Urothelium cell line (cell line): ENCODE measurements around the gene PGAP3.

Experiments
- DNase-seq: peaks from one replicate; pipeline ENCODE4 v3.0.0; 2011; ENCODE audit warnings: low spot score, mixed read lengths
- FAIRE-seq: peaks from 2 replicates; lab custom pipeline; 2011; peaks lifted over from hg19 to GRCh38; lab: Jason Lieb, UNC

PGAP3 gene

DNA sequence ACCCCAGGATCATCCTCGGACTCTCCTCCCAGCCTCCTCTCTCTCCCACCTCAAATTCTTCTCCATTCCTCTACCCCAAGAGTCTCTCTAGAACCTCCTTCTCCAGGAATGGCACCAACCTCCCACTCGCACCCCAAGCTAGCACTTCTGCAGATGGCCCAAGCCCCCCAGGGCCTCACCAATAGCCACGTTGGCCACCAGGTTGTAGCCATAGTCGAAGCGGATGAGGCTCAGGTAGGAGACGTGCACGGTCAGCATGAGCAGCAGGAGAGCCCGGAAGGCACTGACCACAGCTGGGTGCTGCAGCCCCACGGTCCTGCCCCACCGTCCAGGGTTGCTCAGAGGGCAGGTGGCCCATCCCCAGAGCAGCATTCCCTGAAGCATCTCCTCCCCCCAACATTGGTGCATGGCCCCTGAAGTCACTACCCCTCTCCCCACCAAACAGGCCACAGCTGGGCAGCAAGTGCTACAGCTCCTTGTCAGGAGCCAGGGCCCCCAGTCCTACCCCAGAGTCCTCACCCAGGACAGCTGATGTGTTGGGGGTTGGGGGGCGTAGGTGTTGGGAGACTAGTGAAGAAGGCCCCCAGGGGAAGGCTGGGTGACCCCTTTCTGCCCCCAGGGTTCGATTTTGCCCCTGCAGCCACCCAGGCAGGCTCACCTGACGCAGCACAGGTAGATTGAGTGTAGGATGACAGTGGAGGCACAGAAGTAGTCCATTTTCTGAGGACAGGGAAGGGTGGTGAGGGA lies 14.3 kb downstream of the PGAP3 start:
- FAIRE-seq, result no peak
- DNase-seq, result no peak

DNA sequence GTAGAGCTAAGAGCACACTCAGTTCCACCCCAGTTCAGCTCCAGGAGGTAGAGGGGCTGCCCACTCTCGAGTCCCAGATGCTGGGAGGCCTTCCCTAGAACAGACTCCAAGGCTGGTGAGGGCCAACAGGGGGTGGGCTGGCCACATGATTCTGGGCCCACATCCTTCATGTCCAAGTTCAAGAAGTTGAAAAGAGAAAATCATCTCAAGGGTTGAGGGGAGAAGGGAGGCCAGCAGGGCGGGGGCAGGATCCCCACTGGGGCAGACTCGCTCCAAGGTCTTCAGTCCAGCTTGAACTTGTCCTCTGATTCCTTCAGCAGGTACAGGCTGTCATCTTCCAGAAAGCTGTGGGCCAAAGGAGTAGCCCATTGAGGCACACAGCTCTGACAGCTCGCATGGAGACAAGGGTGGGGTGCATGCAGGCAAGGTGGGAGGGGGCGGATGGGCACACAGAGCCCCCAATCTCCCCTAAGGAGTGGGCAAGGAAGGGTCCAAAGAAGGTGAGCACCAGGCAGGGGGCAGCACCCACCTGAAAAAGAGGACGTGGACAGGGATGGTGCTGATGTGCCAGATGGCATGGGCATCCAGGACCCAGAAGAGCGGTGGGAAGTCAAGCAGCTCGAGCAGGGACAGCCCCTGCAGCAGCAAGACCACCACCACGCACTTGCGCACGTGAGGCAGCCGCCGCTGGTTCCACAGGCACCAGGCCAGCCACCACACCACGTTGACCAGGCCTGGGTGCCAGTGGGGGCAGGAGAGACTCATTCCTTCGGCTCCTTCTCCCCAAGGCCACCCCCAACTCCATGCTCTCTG lies 15.1 kb downstream of the PGAP3 start:
- peak; percentile 37 for FAIRE-seq
- DNase-seq, result no peak

DNA sequence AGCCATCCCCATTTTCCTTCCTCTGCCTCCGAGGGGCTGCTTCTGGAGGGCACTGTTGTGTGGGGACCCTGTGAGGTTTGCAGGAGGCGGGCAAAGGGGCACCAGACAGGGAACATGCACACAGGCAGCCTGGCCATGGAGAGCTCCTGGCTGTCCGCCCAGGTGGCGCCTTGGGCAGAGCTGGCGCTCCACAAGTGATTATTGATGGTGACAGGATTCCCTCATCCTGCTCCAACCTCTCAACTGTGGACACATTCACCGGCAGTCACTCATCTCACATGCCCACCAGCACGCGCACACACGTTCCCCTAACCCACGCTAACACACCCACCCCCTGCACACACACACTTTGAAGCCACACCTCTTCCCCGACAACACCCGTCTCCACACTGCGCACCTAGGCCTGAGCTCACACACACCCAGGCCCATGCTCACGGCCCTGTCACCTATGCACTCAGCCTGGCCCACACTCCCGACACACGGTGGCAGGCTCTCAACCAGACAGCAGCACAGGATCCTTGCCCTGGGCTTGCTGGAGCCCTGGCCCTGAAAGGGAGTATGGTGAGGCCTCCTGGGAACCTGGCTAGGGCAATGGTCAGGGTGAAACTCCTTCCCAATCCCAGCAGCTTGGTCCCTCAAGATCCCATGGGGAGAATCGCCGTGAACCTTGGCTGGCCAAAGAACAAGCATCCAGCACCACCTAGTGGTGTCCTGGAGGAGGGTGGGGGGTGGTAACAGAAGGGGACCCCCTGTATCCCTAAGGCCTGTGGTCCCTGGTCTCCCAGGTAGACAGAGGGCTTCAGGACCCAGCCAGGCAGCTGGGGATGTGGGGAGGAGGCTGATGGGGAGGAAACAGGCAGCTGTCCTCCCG lies 16.0 kb downstream of the PGAP3 start:
- no peak for DNase-seq
- no peak for FAIRE-seq

DNA sequence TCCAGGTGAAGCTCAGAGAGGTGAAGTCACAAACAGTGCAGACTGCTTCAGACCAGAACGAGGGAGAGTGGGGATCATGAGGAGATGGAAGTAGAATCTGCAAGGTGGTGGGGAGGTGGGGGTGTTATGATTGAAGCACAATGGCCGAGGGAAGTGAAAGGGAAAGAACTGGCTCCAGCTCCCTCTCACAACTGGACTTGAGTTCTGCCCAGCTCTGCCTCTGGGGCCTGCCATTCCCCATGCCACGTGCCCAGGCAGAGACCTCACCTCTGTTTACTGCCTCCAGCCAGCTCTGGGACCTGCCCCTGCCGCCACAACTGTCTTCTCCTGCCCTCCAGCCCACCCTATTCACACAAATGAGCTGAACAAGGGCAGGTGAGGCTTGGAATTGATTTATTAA lies 17.1 kb downstream of the PGAP3 start:
- FAIRE-seq, result no peak
- DNase-seq, result no peak

DNA sequence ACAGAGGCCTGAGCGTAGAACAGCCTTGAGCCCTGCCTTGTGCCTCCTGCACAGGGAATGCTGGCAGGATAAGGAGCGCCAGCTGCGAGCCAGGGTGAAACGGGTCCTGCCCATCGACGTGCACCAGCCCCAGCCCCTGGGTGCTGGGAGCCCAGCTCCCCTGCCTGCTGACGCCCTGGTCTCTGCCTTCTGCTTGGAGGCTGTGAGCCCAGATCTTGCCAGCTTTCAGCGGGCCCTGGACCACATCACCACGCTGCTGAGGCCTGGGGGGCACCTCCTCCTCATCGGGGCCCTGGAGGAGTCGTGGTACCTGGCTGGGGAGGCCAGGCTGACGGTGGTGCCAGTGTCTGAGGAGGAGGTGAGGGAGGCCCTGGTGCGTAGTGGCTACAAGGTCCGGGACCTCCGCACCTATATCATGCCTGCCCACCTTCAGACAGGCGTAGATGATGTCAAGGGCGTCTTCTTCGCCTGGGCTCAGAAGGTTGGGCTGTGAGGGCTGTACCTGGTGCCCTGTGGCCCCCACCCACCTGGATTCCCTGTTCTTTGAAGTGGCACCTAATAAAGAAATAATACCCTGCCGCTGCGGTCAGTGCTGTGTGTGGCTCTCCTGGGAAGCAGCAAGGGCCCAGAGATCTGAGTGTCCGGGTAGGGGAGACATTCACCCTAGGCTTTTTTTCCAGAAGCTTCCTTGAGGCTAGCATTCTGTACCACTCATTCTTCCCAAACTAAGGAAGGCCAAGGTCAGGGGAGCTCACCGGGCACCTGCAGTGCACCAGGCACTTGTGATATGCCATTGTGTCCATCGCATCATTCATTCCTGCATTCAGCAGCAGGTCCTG lies 17.7 kb downstream of the PGAP3 start:
- DNase-seq, result no peak

DNA sequence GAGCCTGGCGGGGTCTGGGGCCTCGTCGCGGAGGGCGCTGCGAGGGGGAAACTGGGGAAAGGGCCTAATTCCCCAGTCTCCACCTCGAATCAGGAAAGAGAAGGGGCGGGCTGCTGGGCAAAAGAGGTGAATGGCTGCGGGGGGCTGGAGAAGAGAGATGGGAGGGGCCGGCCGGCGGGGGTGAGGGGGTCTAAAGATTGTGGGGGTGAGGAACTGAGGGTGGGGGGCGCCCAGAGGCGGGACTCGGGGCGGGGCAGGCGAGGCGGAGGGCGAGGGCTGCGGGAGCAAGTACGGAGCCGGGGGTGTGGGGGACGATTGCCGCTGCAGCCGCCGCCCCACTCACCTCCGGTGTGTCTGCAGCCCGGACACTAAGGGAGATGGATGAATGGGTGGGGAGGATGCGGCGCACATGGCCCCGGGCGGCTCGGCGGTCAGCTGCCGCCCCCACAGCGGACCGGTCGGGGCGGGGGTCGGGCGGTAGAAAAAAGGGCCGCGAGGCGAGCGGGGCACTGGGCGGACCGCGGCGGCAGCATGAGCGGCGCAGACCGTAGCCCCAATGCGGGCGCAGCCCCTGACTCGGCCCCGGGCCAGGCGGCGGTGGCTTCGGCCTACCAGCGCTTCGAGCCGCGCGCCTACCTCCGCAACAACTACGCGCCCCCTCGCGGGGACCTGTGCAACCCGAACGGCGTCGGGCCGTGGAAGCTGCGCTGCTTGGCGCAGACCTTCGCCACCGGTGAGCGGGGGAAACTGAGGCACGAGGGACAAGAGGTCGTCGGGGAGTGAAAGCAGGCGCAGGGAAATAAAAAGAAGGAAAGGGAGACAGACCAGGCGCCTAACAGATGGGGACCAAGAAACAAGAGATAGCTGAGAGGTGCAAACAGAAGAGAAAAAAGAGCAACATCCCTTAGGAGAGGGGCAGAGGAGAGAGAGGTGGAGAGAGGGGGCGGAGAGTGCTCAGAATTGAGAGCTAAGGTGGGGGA lies 19.6 kb downstream of the PGAP3 start, which contains the start of gene PNMT:
Gene PNMT (plus strand): TSS at position 509 of the 980 bp plus-strand sequence. CDS start 23 bp downstream, at position 532.
- no peak for FAIRE-seq
- no peak for DNase-seq

More for the DNA sequence above, 17.7 kb downstream of the PGAP3 start:
- FAIRE-seq, result no peak

DNA sequence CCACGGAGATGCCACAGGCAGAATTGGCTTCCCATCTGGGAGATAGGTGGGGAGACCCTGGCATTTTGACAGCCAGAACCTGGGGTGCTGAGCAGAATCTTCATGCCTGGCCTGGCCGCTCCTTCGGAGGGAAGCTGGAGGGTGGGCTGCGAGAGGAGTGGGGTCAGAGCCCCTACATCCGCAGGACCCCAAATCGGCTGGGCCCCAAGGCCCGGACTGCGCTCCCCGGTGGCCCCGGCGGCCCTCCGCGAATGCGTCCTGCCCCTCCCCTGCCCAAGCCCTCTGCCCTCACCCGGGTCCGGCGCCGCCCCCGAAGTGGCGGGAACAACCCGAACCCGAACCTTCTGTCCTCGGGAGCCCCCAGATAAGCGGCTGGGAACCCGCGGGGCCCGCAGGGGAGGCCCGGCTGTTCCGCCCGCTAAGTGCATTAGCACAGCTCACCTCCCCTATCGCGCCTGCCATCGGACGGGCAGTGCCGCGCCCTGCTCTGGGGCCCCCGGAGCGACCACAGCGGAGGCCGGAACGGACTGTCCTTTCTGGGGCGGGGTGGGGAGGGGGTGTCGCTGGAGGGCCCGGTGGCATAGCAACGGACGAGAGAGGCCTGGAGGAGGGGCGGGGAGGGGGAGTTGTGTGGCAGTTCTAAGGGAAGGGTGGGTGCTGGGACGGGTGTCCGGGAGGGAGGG lies 20.5 kb downstream of the PGAP3 start:
- DNase-seq (no peak), FAIRE-seq (no peak)

DNA sequence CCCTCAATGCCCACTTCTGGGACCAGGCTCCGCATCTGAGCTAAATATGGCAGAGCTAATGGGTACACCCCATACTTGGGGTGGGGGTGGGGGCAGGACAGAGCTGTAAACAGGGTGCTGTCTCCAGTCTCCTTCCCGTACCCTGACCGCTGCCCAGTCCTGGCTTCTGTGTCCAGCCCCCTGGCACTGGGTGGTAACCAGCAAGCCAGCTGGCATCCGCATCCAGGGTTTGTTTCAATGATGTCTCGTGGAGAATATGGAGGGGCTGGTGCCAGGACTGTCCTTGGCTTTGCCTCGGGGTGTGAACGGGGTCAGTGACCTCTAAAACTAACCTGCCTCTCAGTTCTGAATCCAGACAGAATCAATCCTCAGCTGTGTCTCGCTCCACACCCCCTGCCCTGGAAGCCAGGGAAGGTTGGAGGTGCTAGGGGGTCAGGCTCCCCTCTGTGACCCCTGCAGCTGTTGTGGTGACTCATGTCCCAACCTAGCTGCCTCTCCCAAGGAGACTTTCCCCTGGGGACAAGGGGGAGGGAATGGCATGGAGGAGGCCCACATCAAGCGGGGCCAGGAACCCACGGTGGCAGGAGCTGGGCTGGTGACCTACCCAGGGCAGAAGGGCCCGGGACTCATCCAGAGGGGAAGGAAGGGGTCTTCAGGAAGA lies 21.1 kb downstream of the PGAP3 start:
- DNase-seq (no peak), FAIRE-seq (peak; percentile 5)

DNA sequence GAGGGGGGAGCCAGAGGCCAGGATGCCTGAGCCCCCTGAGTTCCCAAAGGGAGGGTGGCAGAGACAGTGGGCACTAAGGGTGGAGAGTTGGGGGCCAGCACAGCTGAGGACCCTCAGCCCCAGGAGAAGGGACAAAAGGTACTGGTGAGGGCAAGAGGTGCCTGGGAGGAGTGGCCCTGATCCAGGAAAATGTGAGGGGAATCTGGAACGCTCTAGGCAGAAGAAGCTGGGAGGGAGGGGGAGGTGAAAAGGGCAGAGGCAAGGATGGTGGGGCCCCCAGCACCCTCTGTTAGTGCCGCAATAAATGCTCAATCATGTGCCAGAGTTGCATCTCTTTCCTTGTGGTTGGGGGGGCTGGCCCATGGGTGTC lies 21.6 kb downstream of the PGAP3 start:
- DNase-seq (no peak), FAIRE-seq (no peak)

DNA sequence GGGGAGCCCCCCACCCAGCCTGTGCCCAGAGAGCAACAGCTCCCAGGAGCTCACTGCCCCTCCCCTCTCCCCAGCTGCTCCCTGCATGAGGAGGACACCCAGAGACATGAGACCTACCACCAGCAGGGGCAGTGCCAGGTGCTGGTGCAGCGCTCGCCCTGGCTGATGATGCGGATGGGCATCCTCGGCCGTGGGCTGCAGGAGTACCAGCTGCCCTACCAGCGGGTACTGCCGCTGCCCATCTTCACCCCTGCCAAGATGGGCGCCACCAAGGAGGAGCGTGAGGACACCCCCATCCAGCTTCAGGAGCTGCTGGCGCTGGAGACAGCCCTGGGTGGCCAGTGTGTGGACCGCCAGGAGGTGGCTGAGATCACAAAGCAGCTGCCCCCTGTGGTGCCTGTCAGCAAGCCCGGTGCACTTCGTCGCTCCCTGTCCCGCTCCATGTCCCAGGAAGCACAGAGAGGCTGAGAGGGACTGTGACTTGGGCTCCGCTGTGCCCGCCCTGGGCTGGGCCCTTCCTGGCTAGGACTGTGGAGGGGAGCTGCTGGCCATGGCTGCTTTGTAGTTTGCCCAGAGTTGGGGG lies 22.1 kb downstream of the PGAP3 start:
- no peak for DNase-seq
- FAIRE-seq, result no peak

DNA sequence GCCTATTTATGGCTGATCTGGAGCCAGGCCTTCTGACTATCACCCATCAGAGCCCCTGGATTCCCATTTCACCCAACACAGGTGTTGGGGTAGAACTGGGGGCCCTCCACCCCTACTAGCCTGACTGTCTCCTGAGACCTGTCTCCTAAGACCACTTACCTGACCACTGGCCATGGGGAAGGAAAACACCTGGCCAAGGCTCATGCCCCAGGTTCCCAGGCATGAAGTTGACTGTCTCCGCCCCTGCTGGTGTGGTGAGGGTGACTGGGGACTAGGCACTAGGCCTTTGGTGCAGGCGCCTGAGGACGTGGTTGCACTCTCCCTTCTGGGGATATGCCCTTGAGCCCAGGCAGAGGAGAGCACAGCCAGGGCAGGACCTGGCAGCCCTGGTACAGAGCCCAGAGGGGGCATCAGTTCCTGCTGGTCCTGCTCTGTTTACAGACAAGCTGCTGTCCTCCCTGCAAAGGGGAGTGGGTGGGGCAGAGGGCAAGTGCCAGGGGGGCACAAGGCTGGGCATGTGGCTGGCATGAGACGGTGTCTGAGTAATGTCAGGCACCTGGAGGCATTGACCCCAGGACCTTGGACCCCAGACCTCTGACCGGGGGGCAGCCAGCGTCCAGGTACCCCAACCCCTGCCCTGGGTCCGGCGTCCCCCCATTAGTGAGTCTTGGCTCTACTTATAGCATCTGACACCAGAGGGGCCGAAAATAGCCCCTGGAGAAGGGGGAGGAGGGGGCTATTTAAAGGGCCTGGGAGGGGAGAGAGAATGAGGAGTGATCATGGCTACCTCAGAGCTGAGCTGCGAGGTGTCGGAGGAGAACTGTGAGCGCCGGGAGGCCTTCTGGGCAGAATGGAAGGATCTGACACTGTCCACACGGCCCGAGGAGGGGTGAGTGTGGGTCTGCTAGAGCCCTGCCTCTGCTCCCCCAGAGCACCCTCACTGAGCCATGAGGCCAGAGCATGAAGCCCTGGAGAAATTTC lies 23.0 kb downstream of the PGAP3 start, which contains the start of gene TCAP:
Gene TCAP (plus strand): TSS at position 769 of the 981 bp plus-strand sequence. CDS start 11 bp downstream, at position 780.
- FAIRE-seq (no peak), DNase-seq (no peak)

DNA sequence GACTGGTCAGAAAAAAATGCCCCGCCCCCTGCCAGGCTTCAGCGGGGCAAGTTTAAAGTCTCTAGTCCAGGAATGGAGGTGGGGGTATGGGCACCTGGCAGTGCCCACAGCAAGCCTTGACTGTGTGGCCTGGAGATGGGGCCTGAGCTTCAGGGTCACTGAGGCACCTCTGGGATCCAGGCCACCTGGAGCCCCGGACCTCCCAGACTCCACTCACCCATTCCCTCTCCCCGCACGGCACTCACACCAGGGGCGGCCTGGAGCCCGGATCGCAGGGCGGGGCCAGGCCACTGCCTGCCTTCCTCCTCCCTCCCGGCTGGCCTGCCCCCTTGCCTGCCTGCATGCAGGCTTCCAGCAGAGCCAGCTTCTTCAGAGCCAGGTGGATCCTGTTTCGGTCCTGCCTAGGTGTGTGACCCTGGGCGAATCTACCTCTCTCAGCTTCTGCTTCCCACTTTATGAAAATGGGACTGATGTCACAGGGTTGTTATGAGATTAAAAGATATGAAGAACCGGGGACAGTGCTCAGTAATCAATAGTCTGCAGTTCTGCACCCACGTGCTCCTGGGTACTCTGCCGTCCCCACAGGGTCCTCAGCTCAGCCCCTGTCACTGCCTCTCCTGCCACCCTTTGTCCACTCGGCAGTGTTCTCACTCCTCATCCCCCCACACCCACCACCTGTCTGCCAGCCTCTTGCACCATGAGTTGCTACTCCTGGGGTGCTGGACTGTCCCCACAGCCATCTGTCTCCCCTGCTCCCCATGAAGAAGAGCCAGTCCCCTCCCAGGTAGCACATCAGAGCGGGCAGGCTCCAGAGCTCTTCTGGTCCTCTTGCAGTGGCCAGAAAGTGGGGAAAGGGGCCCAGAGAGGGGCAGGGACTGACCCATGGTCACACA lies 23.9 kb downstream of the PGAP3 start:
- FAIRE-seq (no peak), DNase-seq (peak; percentile 50)

DNA sequence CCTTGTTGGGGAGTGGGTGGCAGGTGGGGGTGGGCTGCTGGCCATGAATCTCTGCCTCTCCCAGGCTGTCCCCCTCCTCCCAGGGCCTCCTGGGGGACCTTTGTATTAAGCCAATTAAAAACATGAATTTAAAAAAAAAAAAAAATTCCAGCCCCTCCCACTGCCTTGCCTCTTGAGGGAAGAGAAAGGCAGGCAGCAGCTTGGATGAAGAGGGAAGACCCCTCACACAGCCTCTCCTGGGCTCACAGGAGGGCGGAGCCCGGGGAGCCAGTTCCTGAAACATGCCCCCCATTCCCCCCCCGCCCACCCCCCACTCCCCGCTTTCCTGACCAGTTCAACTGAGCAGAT lies 24.5 kb downstream of the PGAP3 start:
- no peak for FAIRE-seq
- DNase-seq, result no peak

DNA sequence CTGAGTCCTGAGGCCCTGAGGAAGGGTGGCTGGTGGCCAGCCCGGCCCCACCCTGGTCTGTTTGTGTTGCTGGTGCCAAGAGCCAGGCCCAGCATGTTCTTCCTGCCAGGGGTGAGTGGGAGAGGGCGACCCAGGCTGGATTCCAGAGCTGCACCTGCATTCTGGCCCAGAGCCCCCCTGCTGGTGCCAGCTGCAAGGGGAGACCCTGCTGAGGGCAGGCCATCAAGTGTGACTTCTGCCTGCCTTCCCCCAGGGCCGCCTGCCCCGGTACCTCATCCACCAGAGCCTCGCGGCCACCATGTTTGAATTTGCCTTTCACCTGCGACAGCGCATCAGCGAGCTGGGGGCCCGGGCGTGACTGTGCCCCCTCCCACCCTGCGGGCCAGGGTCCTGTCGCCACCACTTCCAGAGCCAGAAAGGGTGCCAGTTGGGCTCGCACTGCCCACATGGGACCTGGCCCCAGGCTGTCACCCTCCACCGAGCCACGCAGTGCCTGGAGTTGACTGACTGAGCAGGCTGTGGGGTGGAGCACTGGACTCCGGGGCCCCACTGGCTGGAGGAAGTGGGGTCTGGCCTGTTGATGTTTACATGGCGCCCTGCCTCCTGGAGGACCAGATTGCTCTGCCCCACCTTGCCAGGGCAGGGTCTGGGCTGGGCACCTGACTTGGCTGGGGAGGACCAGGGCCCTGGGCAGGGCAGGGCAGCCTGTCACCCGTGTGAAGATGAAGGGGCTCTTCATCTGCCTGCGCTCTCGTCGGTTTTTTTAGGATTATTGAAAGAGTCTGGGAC lies 25.1 kb downstream of the PGAP3 start:
- FAIRE-seq, result no peak

More for the DNA sequence above, 25.1 kb downstream of the PGAP3 start:
- DNase-seq, result no peak
